ENCODE measurements around the gene ZDHHC12.

Gene ZDHHC12

DNA sequence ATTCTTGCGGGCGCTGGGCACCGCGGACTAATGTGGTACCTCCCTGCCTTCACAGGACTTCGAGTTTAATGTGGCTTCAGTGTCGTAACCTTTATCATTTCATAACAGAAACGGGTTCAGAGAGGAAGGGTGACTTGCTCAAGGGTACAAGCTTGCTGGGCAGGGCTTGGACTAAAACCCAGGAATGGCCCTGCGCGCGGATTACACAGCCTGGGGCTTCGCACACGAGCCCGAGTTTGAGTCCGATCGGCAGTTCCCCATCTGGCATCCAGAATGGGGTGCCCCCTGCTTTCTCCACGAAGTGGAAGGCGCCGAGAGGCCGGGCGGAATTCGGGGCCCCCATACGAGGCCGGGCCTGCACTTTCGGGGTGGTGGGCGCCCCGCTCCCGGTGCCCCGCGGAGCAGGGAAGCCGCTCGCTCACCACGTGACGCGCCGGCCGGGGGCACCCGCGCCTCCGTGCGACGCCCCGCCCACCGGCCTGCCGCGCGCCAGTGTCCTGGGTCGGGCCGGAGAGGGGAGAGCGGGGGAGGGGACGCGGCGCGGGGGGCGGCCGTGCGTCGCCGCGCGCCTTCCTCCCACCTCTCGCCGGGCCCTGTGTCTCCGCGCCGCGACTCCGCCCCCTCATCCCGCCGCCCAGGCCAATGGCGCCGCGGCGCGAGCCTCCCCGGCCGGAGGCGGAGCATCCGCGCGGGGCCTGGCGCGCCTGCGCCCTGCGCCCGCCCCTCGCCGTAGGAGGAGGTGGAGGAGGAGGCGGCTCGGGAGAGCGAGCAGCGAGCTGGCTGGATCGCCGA, 35.2 kb downstream of the ZDHHC12 start, which contains the start of gene SET:
SET (plus strand) TSS at position 722 of the 792 bp plus-strand sequence. CDS start 361 bp downstream, outside the sequence.
- peak; percentile 86 to 94 (median 87) for DNase-seq (ENCODE audit: low read depth in 2 of 3, low spot score in 1 of 3)

DNA sequence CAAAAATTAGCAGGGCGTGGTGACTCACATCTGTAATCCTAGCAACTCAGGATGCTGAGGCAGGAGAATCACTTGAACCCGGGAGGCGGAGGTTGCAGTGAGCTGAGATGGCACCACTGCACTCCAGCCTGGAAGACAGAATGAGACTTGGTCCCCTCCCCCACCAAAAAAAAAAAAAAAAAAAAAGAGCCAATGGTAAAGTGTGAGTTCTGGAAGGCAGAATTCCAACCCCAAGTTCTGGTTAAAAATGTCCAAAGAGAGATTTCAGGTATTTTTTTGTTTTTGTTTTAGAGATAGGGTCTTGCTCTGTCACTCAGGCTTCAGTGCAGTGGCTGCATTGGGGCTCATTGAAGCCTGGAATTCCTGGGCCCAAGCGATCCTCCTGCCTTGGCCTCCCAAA, 36.5 kb downstream of the ZDHHC12 start:
- DNase-seq (ENCODE audit: low read depth in 2 of 3, low spot score in 1 of 3), result no peak

DNA sequence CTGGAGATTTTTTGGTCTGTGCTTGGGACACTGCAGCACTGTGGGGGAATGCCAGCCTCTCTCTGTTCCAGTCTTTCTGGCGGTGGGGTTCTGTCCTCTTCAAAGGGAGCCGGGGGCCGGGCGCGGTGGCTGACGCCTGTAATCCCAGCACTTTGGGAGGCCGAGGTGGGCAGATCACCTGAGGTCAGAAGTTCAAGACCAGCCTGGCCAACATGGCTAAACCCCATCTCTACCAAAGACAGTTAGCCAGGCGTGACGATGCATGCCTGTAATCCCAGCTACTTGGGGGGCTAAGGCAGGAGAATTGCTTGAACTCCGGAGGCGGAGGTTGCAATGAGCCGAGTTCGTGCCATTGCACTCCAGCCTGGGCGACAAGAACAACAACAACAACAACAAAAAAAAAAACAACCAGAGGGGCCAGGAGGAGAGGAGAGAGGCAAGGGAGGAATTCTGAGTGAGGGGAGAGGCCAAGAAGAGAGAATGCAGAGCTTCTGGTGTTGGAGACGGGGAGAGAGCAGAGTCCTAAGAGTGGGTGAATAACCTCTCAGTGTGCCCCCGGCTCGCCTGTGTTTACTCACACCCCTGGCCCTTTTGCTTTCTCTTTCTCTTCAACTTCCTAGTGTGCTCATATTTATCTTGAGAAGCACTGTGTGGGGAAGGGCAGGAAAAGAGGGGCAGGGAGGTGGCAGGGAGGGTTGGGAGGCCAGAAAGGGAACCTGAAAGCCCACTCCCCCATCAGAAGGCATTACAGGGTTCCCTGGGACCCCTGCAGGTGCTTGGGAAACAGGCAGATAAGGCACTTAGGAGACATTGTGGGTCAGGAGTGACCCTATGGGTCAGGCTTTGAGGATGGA, 38.1 kb downstream of the ZDHHC12 start:
- DNase-seq (ENCODE audit: low read depth in 2 of 3, low spot score in 1 of 3), result no peak

DNA sequence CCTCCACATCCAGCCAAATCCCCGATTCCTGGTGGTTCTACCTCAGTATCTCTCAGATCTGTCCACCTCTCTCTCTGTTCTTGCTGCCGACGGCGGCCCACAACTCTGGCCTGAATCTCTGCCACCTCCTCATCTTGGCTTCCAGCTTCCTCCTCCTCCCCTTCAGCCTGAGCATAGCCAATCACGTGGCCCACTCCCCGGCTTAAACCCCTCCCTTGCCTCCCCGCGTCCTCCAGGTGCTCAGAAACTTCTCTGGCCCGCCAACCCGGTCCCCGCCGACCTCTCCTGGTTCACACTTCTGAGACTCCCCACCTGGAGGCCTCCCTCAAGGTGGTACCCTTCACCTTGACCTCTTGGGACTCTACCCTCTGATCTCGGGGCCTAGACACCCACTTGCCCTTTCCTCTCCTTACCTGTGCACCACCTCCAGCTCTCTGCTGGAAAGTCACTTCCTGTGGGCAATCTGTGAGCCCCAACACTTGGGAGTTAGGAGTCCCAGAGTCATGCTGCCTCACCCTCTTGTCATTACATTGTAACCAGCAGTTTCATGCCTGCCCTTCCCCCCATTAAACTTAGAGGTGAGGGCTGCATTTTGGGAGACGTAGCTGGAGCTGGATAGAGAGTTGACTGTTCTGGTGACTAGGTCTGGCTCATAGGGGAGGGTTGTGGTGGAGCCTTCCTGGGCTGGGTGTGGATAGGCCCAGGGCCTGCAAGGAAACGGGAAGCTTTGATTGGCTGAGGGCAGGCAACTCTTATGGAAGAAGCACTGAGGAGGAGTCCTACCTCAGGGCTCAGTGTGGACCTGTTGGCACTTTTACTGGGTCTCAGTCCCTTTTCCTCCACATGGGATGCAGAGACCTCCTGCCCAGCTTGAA, 39.4 kb downstream of the ZDHHC12 start:
- DNase-seq (ENCODE audit: low read depth in 2 of 3, low spot score in 1 of 3), result peak; percentile 62 to 74 (median 68)

DNA sequence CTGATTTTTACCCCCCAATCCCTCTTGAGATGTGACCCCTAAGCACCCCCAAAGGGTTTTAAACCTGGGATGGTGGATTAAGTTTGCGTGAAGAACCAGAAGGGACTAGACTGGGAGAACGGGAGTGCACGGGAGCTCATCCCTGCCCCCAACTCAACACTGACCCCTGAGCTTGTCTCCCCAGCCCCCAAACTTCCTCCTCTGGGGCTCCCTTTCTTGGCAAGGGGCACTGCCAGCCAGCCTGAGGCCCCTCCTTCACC, 39.9 kb downstream of the ZDHHC12 start:
- no peak for DNase-seq (ENCODE audit: low read depth in 2 of 3, low spot score in 1 of 3)

DNA sequence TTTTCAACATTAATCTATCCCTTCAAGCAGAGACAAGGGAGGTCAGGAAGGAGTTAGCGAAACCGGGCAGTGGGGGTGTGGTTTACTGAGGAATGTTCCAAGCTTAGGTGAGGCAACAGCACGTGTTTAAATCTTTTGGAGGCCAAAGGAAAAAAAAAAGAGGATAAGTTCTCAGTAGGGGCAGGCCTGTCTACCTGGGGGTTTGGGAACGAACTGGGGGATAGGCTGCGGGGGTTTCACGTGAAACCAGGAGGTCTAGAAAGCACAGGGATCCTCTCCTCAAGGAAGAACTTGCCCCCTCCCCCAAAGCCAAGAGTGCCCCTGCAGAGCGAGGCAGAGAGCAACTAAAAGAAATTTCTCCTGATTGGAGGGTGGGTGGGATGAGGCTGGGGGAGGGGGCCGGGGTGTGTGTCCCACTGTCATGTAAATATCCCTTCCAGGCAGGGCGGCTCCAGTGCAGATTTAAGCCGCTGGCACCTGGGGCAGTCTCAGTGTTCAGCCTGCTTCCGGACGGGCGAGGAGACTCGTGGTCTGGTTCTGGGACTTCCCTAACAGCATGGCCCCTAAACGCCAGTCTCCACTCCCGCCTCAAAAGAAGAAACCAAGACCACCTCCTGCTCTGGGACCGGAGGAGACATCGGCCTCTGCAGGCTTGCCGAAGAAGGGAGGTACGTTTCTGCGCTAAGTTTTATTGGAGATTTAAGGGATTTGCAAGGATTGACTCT, 40.4 kb downstream of the ZDHHC12 start:
- DNase-seq (ENCODE audit: low read depth in 2 of 3, low spot score in 1 of 3), result no peak

DNA sequence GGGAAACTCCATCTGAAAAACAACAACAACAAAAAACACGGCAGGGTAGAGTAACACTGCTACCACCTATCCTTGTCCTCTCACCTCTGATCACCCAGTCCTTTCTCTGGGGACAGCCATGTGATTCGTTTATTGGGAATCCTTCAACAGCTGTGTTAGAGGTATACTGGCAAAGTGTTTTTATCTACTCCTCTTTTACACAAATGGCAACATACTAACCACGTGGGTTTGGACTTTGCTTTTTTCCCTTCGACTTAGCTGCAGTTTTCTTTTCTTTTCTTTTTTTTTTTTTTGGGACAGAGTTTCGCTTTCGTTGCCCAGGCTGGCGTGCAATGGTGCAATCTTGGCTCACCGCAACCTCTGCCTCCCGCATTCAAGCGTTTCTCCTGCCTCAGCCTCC, 46.1 kb downstream of the ZDHHC12 start:
- DNase-seq (ENCODE audit: low read depth in 2 of 3, low spot score in 1 of 3), result no peak

DNA sequence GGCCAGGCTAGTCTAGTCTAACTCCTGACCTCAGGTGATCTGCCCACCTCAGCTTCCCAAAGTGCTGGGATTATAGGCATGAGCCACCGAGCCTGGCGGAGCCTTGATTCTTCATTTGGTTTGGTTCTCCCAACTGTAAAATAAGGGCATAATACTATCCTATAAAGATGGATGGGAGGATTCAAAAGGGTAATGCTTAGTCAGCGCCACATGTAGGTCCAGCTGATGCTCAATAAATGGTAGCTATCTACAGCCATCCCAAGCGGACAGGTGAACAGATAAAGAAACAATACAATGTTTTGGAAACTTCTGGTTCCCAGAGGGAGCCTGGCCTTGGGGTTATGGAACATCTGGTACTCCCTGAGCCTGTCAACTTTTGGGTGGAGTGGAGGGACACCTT, 48.5 kb downstream of the ZDHHC12 start:
- no peak for DNase-seq (ENCODE audit: low read depth in 2 of 3, low spot score in 1 of 3)
